Psoas muscle (tissue), 8 donors: Measurements from ENCODE around the gene TPGS2. TPM values are rescaled to one million over a fixed set of nuclear protein-coding genes. Genes with fewer than 3 reads are reported as not detected.
A peak's percentile ranks its signal among the peaks of the same experiment; 100 is the strongest.

Experiments
- ATAC-seq, 4 donors: fragments of 200-7000 bp; cut with Tn5 transposase; one replicate each; pipeline ENCODE4 v1.9.1; 2020; ENCODE audit warnings: moderate library complexity in 3 of 4, mild to moderate bottlenecking in 2 of 4
- DNase-seq, 2 donors: peaks; one replicate each; pipeline ENCODE4 v3.0.0-alpha.2; 2020
- H3K27ac ChIP-seq: fragments of 200-600 bp; one replicate; pipeline ENCODE4 v1.8.0; 2022
- H3K27me3 ChIP-seq, 3 donors: fragments of 200-600 bp in 1 of 3; one replicate each; pipeline versions ENCODE4 v1.6.1 to v1.8.0; 2013 to 2022; ENCODE audit warnings: low read length in 2 of 3, mild to moderate bottlenecking in 2 of 3, moderate library complexity in 1 of 3; ENCODE audit not compliant: insufficient read depth in 3 of 3
- H3K36me3 ChIP-seq, 2 donors: fragments of 200-600 bp in 1 of 2; one replicate each; pipeline versions ENCODE4 v1.6.1 to v1.8.0; 2013 to 2022; ENCODE audit warnings: low read depth in 1 of 2, mild to moderate bottlenecking in 1 of 2, moderate library complexity in 1 of 2; ENCODE audit not compliant: insufficient read depth in 1 of 2
- H3K4me1 ChIP-seq: fragments of 200-600 bp; one replicate; pipeline ENCODE4 v1.8.0; 2022
- H3K4me3 ChIP-seq: fragments of 200-600 bp; one replicate; pipeline ENCODE4 v1.8.0; 2022; ENCODE audit warnings: mild to moderate bottlenecking
- H3K9me3 ChIP-seq: fragments of 200-600 bp; one replicate; pipeline ENCODE4 v1.8.0; 2022
- WGBS, 3 donors: extraction: QIAGEN DNeasy Blood & Tissue Kit; methylation state at CpG; one replicate each; pipeline versions ENCODE4 v1.1.6 to v1.1.7; 2013; 5-methylcytosine and 5-hydroxymethylcytosine counted together
- intact Hi-C, 2 donors: fragments of 100-400 bp; cut with DNase I; formaldehyde crosslinking; loops; one replicate each; pipeline versions ENCODE4 v1.11.0 to v1.14.2; 2022
- polyA plus RNA-seq, 3 donors: library from polyadenylated mRNA; stranded (reverse); fragments of 200-250 nt; gene quantifications; one replicate each; pipeline ENCODE4 v1.2.3, GENCODE V29; 2013
- total RNA-seq, 4 donors: library from RNA; stranded (reverse); fragmentation: NEBNext Ultra II Directional in 2 of 4; extraction: Animal tissue kit (Norgen Biotek cat#: 25700) in 2 of 4; gene quantifications; one replicate each; pipeline versions ENCODE4 v1.2.1 to v1.2.4, GENCODE V29; 2021 to 2023
- TF ChIP-seq, protein P1 (sequence below): fragments of 200-600 bp; IDR thresholded peaks from one replicate; pipeline ENCODE4 v1.8.0; 2022; ENCODE audit warnings: antibody characterized with exemption
- donor health status: healthy with polysubstance abuse.
- donor health status: DM: no; HTN: no; CAD: no; lungs with moderate emphysema.
- donor health status: Bipolar disorder and iron deficiency.
- donor health status: healthy.
- donor health status: DM: yes; HTN: yes; CAD: no.
- donor health status: DM: no; HTN: no; CAD: no.
- donor health status: DM: no; HTN: no; CAD: no.
- donor health status: DM: yes; HTN: yes; CAD: no.

TPGS2 gene
- total and polyA plus RNA-seq, 7 donors, result 8.8 to 17.7 (median 13.5) TPM

DNA sequence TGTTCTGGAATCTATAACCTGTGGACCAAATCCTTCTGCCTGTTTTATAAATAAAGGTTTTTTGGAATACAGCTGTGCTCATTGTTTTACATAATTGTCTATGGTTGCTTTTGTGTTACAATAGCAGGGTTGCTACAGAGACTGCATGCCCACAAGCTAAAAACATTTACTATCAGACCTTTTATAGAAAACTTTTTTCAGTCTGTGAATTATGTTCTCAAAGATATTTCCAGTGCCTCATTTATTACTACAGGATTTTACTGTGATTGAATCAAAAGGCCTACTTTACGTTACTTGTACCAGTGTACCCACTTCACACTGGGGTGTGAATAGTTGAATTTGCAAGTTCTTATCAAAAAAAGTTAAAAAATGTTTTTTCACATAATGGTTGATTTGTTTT is 7.1 kb upstream of the TPGS2 start:
- peaks cover 5% of the 10 kb centered on the region for H3K4me1 ChIP-seq
- intact Hi-C loops, result no loop called here
- DNase-seq (no peak), ATAC-seq (no peak)
- TF ChIP-seq, protein P1, sequence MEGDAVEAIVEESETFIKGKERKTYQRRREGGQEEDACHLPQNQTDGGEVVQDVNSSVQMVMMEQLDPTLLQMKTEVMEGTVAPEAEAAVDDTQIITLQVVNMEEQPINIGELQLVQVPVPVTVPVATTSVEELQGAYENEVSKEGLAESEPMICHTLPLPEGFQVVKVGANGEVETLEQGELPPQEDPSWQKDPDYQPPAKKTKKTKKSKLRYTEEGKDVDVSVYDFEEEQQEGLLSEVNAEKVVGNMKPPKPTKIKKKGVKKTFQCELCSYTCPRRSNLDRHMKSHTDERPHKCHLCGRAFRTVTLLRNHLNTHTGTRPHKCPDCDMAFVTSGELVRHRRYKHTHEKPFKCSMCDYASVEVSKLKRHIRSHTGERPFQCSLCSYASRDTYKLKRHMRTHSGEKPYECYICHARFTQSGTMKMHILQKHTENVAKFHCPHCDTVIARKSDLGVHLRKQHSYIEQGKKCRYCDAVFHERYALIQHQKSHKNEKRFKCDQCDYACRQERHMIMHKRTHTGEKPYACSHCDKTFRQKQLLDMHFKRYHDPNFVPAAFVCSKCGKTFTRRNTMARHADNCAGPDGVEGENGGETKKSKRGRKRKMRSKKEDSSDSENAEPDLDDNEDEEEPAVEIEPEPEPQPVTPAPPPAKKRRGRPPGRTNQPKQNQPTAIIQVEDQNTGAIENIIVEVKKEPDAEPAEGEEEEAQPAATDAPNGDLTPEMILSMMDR, result no peak
- H3K9me3 ChIP-seq, result no peaks in the 10 kb centered on the region
- H3K27me3 ChIP-seq, result no peaks in the 10 kb centered on the region
- no peak overlapping the region for H3K4me3 ChIP-seq
- peaks cover 0 to 5% of the 10 kb centered on the region in 2 donors for H3K36me3 ChIP-seq
- WGBS, 3 donors, result 88 to 100% (median 99%) methylated on average over 1 of the region's 1 CpG
- H3K27ac ChIP-seq, result no peak overlapping the region

DNA sequence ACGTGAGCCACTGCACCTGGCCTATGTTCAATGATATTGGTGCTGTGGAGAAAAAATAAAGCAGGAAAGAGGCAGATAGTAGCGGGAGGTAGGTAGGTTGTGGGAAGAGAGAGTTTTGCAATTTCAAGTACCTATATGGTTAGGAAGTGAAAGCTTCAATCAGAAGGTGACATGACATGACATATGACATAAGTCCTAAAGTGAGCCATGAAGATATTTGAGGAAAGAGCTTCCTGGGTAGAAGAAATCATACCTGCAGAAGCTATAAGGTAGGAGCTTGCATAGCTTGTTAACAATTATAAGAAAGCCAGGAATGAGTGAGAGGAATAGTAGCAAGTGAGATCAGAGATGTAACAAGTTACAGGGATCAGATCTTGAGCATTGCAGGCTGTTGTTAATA is 4.3 kb upstream of the TPGS2 start:
- ATAC-seq (no peak), DNase-seq (no peak)
- H3K4me1 ChIP-seq, result peaks cover 11% of the 10 kb centered on the region
- no peak overlapping the region for H3K27ac ChIP-seq
- intact Hi-C loops, result no loop called here
- H3K4me3 ChIP-seq, result no peak overlapping the region
- 88 to 96% (median 89%) methylated on average over 2 of the region's 2 CpGs for WGBS, 3 donors
- H3K9me3 ChIP-seq, result no peaks in the 10 kb centered on the region
- H3K27me3 ChIP-seq, result no peaks in the 10 kb centered on the region
- peaks cover 0 to 5% of the 10 kb centered on the region in 2 donors for H3K36me3 ChIP-seq
- TF ChIP-seq, protein P1, result no peak

DNA sequence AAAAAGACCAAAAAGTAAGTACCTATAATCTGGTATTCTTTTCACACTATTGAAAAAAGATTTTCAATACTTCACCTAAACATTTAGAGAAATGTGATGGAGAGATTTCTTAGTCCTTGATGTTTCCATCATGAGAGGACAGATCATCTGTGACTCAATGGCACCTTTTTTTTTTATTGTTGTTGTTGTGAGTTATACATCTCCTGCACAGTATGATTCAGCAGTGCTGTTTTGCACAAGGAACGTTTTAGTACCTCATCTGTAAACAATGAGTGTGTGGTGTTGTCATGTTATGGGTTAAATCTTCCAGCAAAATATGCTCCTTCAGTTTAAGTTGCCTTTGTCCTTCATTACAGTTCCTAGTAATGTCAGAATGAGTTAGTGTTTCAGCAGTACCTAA is 2.3 kb upstream of the TPGS2 start:
- WGBS, 3 donors, result 43 to 52% (median 46%) methylated on average over 1 of the region's 1 CpG
- ATAC-seq (no peak), DNase-seq (no peak)
- Histone ChIP-seq H3K27ac (no peak overlapping the region), H3K27me3 (no peaks in the 10 kb centered on the region), H3K4me3 (no peak overlapping the region), H3K4me1 (peaks cover 11% of the 10 kb centered on the region), H3K9me3 (no peaks in the 10 kb centered on the region), H3K36me3 (peaks cover 0 to 5% of the 10 kb centered on the region in 2 donors)
- TF ChIP-seq, protein P1, result no peak
- intact Hi-C loops, result no loop called here

DNA sequence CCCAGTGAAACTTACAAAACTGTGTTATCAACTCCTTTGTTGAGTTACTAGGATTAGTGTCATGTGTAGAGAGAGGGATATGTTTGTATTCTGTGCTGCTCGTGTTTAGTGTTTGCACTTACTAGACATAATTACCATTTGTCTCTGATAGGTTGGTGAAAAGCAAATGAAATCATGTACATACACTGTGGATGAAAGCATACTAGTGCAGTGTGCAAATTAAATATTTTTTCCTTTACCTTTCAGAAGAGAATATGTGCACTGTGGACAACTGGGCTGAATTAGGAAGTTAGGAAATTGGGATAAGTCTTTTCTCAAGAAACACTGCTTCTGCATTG is 1.3 kb upstream of the TPGS2 start:
- TF ChIP-seq, protein P1, result no peak
- WGBS, 3 donors, result 47 to 69% (median 60%) methylated on average over 1 of the region's 1 CpG
- no peak overlapping the region for H3K27ac ChIP-seq

DNA sequence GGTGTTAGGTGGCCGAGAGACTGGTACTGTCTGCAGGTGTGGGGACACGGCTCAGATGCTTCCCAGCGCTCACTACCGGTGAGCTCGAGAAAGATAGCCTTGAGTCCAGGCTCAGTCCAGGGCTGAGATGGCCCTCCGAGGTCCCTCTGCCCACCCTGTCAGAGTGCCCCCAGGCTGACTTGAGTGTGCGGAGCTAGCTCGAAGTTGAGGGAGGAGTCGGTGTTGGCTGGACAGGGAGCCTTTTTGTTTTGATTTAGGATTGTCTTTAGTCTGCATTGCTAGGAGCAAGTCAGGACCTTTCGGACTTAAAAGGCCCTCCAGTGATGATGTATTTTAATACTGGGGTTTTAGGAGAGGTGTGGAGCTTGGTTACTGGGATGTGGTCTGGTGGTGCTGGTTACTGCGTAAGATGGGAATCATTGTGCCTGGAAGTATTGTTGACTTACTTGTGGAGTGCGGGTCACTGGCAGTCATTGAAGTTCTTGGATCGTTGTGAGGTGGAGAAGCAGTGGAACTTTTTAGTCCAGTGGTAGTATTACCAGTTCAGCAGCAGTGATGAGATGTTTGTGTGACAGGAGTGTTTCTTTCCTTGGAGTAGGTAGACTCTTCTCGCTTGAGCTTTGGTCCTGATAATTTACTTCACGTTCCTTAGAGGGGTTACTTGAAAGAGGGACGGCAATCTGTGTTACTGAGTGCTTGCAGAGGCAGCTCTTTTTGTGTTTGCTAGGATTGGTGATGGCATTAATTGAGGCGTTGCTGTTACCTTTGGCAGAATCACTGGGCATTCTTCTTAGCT is 758 bp upstream of the TPGS2 start:
- intact Hi-C loops, result no loop called here
- Histone ChIP-seq H3K36me3 (no peaks in the 10 kb centered on the region), H3K27ac (peak overlapping the region; percentile 76), H3K9me3 (no peaks in the 10 kb centered on the region), H3K27me3 (no peaks in the 10 kb centered on the region), H3K4me3 (peak overlapping the region; percentile 90), H3K4me1 (peaks cover 11% of the 10 kb centered on the region)
- DNase-seq, result no peak
- WGBS, 3 donors, result 10 to 19% (median 13%) methylated on average over 17 of the region's 17 CpGs
- peak in 1 of 4 donors; percentile 4 for ATAC-seq
- TF ChIP-seq, protein P1, result peak; percentile 1

More for the DNA sequence above, 1.3 kb upstream of the TPGS2 start:
- no peaks in the 10 kb centered on the region for H3K9me3 ChIP-seq
- H3K4me1 ChIP-seq, result peaks cover 11% of the 10 kb centered on the region
- peak overlapping the region; percentile 90 for H3K4me3 ChIP-seq
- H3K36me3 ChIP-seq, result no peaks in the 10 kb centered on the region
- ATAC-seq (no peak), DNase-seq (no peak)
- H3K27me3 ChIP-seq, result no peaks in the 10 kb centered on the region
- intact Hi-C loops, result no loop called here
